Lower leg skin (tissue), 3 donors: ENCODE measurements around the gene RPL3.

Experiments used
- CTCF ChIP-seq, 3 donors: fragments of 450-650 bp; IDR thresholded peaks; one replicate each; pipeline ENCODE4 v1.5.1; 2016; ENCODE audit warnings: antibody characterized with exemption in 3 of 3, mild to moderate bottlenecking in 3 of 3, moderate library complexity in 2 of 3
- POLR2A ChIP-seq, 2 donors: fragments of 450-650 bp; IDR thresholded peaks; one replicate each; pipeline ENCODE4 v1.6.1; 2016 to 2017; ENCODE audit warnings: antibody characterized with exemption in 2 of 2, mild to moderate bottlenecking in 1 of 2, moderate library complexity in 1 of 2

DNA sequence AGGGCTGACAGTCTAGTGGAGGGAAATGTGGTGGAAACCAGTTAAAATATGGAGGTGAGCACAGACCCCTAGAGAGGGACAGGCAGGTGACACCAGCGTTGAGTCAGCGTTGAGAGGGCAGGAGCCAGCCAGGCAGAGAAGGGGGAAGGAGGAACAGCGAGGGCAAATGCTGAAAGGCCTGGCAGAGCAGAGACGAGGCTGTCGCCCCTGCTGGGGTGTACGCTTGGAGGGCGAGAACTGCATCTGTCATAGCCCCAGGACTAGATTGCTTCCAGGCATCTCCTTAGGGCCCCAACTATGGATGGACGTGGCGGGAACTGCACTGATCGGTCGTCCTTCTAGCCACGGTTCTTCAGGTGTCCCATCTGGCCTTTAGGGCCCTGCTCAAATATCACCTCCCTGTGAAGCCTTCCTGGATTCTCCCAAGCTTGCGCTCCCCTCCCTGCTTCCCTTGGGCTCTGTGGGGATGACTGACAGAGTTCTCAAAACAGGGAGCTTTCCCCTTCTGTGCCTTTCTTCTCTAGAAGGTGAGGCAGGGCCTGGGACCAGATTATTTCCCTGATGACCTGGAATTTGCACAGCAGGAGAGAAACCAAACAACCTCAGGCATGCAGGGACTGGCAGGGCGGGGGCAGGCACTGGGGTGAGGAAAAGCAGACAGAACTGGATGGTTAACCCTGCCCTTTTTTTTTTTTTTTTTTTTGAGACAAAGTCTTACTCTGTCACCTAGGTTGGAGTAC is 41.4 kb upstream of the RPL3 start:
- TF ChIP-seq CTCF (IDR thresholded peaks at IDR 0.05) (no peak), POLR2A (IDR thresholded peaks at IDR 0.05) (no peak)
